ENCODE results near the gene PRLH. TPM values are rescaled to one million over a fixed set of nuclear protein-coding genes. Genes with fewer than 3 reads are reported as not detected.

The PRLH gene
- total and polyA plus RNA-seq, 2 donors (not counting 3 experiments of a cell fraction or from before 2014, with no cell fraction given) = not detected

GRCh38 chr2:237555560-237555959, 10.8 kb upstream of the PRLH start:
- intact Hi-C loops (cut with micrococcal nuclease) = no loop called here
- no peak for DNase-seq (ENCODE audit: low read depth, low spot score)
- TF ChIP-seq POLR2A (IDR thresholded peaks at IDR 0.05; ENCODE audit: low read depth, low read length) (no peak), JUN (IDR thresholded peaks at IDR 0.05; ENCODE audit: borderline replicate concordance, insufficient read depth, insufficient read length, low read depth) (no peak), MYC (IDR thresholded peaks at IDR 0.05; ENCODE audit: low read depth, low read length) (no peak), GATA2 (IDR thresholded peaks at IDR 0.05; ENCODE audit: insufficient read depth, insufficient read length, low read depth, low read length) (no peak), POLR2AphosphoS5 (IDR thresholded peaks at IDR 0.05; ENCODE audit: insufficient read depth, low read depth, low read length) (no peak)
- no peak overlapping the region for H3K4me2 ChIP-seq (ENCODE audit: insufficient read depth, low read length)
- peaks cover 4 to 7% of the 10 kb centered on the region in 2 experiments for H3K27me3 ChIP-seq (ENCODE audit: control insufficient read depth in 2 of 2, insufficient read depth in 2 of 2, low read length in 2 of 2)
- dilution Hi-C loops (cut with MboI; ENCODE audit: extremely low pct_ligation_motif_present, low sequenced_read_pairs) = no loop called here
- H3K79me2 ChIP-seq (ENCODE audit: control insufficient read depth, insufficient read depth, low read length) = no peaks in the 10 kb centered on the region
- no peaks in the 10 kb centered on the region for H3K4me1 ChIP-seq (ENCODE audit: control insufficient read depth, extremely low read depth, insufficient read depth, low read length)
- ChIA-PET CTCF (interaction anchor here (0.5 to 2.0 kb wide), 5 partner anchors 16 to 245 kb away, joined by 3 to 8 read pairs (median 3); no protein-coding TSS in a partner anchor), POLR2A (no interaction called here)
- H2AFZ ChIP-seq (ENCODE audit: low read depth, low read length) = no peak overlapping the region
- no peak overlapping the region for H3K9ac ChIP-seq (replicated peaks; ENCODE audit: extremely low read depth, insufficient read depth, low read length)
- no TSS peak for BruUV-seq (replicated peaks)
- no peaks in the 10 kb centered on the region for H3K9me3 ChIP-seq (replicated peaks; ENCODE audit: control insufficient read depth, insufficient read depth, low read length)
- FAIRE-seq = no peak
- H3K36me3 ChIP-seq (ENCODE audit: control insufficient read depth in 2 of 2, extremely low read depth in 1 of 2, insufficient read depth in 2 of 2, low read length in 2 of 2) = no peaks in the 10 kb centered on the region
- no peak overlapping the region for H3K4me3 ChIP-seq (replicated peaks in 1 of 3; ENCODE audit: insufficient read depth in 1 of 3, low read depth in 1 of 3, low read length in 3 of 3)
- H4K20me1 ChIP-seq (replicated peaks; ENCODE audit: control insufficient read depth, extremely low read depth, insufficient read depth, low read length) = no peaks in the 10 kb centered on the region
- no peaks in the 10 kb centered on the region for H3K9me1 ChIP-seq (replicated peaks; ENCODE audit: control insufficient read depth, extremely low read depth, insufficient read depth, low read length)
- H3K27ac ChIP-seq (ENCODE audit: insufficient read depth, low read depth, low read length) = no peak overlapping the region

GRCh38 chr2:237556773-237557632, 9.4 kb upstream of the PRLH start:
- dilution Hi-C loops (cut with MboI; ENCODE audit: extremely low pct_ligation_motif_present, low sequenced_read_pairs) = no loop called here

More at GRCh38 chr2:237556773-237557632, 9.4 kb upstream of the PRLH start:
- Histone ChIP-seq H3K27me3 (ENCODE audit: control insufficient read depth in 2 of 2, insufficient read depth in 2 of 2, low read length in 2 of 2) (peaks cover 4 to 7% of the 10 kb centered on the region in 2 experiments), H2AFZ (ENCODE audit: low read depth, low read length) (no peak overlapping the region), H3K4me1 (ENCODE audit: control insufficient read depth, extremely low read depth, insufficient read depth, low read length) (no peaks in the 10 kb centered on the region), H3K9me1 (replicated peaks; ENCODE audit: control insufficient read depth, extremely low read depth, insufficient read depth, low read length) (no peaks in the 10 kb centered on the region), H3K27ac (ENCODE audit: insufficient read depth, low read depth, low read length) (no peak overlapping the region), H3K4me2 (ENCODE audit: insufficient read depth, low read length) (no peak overlapping the region), H3K4me3 (replicated peaks in 1 of 3; ENCODE audit: insufficient read depth in 1 of 3, low read depth in 1 of 3, low read length in 3 of 3) (no peak overlapping the region), H3K79me2 (ENCODE audit: control insufficient read depth, insufficient read depth, low read length) (no peaks in the 10 kb centered on the region), H3K9ac (replicated peaks; ENCODE audit: extremely low read depth, insufficient read depth, low read length) (no peak overlapping the region), H3K36me3 (ENCODE audit: control insufficient read depth in 2 of 2, extremely low read depth in 1 of 2, insufficient read depth in 2 of 2, low read length in 2 of 2) (no peaks in the 10 kb centered on the region), H4K20me1 (replicated peaks; ENCODE audit: control insufficient read depth, extremely low read depth, insufficient read depth, low read length) (no peaks in the 10 kb centered on the region), H3K9me3 (replicated peaks; ENCODE audit: control insufficient read depth, insufficient read depth, low read length) (no peaks in the 10 kb centered on the region)
- BruUV-seq (replicated peaks) = no TSS peak
- ChIA-PET CTCF (no interaction called here), POLR2A (no interaction called here)
- FAIRE-seq (no peak), DNase-seq (ENCODE audit: low read depth, low spot score) (no peak)
- intact Hi-C loops (cut with micrococcal nuclease) = no loop called here
- TF ChIP-seq POLR2AphosphoS5 (IDR thresholded peaks at IDR 0.05; ENCODE audit: insufficient read depth, low read depth, low read length) (no peak), EZH2 (IDR thresholded peaks at IDR 0.05; ENCODE audit: borderline replicate concordance, low read depth, low read length, severe bottlenecking) (no peak), POLR2A (IDR thresholded peaks at IDR 0.05; ENCODE audit: low read depth, low read length) (no peak), JUN (IDR thresholded peaks at IDR 0.05; ENCODE audit: borderline replicate concordance, insufficient read depth, insufficient read length, low read depth) (no peak), GATA2 (IDR thresholded peaks at IDR 0.05; ENCODE audit: insufficient read depth, insufficient read length, low read depth, low read length) (no peak), FOS (IDR thresholded peaks at IDR 0.05; ENCODE audit: borderline replicate concordance, insufficient read depth, low read length) (no peak), CTCF (IDR thresholded peaks at IDR 0.05; ENCODE audit: extremely low read depth in 1 of 2, insufficient read depth in 1 of 2, low read depth in 1 of 2, low read length in 2 of 2) (no peak), MYC (IDR thresholded peaks at IDR 0.05; ENCODE audit: low read depth, low read length) (no peak), MAX (IDR thresholded peaks at IDR 0.05; ENCODE audit: insufficient read depth, insufficient read length) (no peak)

All from endothelial cell of umbilical vein (primary cell).